ENCODE measurements around the gene PHLDB1. TPM values are rescaled to one million over a fixed set of nuclear protein-coding genes. Genes with fewer than 3 reads are reported as not detected.

Gene PHLDB1
- total RNA-seq, 1 donor from 2014 or later = 179 TPM

- Mint-ChIP-seq H3K4me1 (ENCODE audit: low read depth, unreplicated experiment) (peaks cover 32% of the 10 kb centered on the region), H3K4me3 (ENCODE audit: unreplicated experiment) (no peak overlapping the region), H3K27ac (ENCODE audit: unreplicated experiment) (no peak overlapping the region), H3K9me3 (ENCODE audit: unreplicated experiment) (peaks cover 1% of the 10 kb centered on the region), H3K27me3 (ENCODE audit: low read depth, unreplicated experiment) (no peaks in the 10 kb centered on the region), H3K36me3 (ENCODE audit: low read depth, unreplicated experiment) (peaks cover 27% of the 10 kb centered on the region)
- Histone ChIP-seq H3K27me3 (ENCODE audit: insufficient read depth, low read length) (no peaks in the 10 kb centered on the region), H3K36me3 (ENCODE audit: insufficient read depth, low read length) (peaks cover 66% of the 10 kb centered on the region), H3K27ac (ENCODE audit: low read depth, low read length) (no peak overlapping the region), H3K79me2 (ENCODE audit: insufficient read depth, low read length) (peaks cover 92% of the 10 kb centered on the region), H3K4me2 (ENCODE audit: low read length) (no peak overlapping the region), H4K20me1 (ENCODE audit: insufficient read depth, low read length) (peaks cover 95% of the 10 kb centered on the region), H3K4me1 (ENCODE audit: insufficient read depth, low read length) (peaks cover 17% of the 10 kb centered on the region), H3K9ac (ENCODE audit: low read length) (no peak overlapping the region), H2AFZ (ENCODE audit: low read depth, low read length) (no peak overlapping the region), H3K9me3 (ENCODE audit: insufficient read depth, low read depth, low read length) (no peaks in the 10 kb centered on the region), H3K4me3 (ENCODE audit: insufficient read depth, low read depth, low read length) (no peak overlapping the region)
- no peak for DNase-seq (ENCODE audit: low read depth)
- TF ChIP-seq EZH2 (IDR thresholded peaks at IDR 0.05; ENCODE audit: insufficient read depth, low read length) (no peak), CTCF (IDR thresholded peaks at IDR 0.05; ENCODE audit: insufficient read depth, low read depth, low read length) (no peak)
- no peak for FAIRE-seq
Observed at GRCh38 chr11:118628432-118628831, 21.0 kb downstream of the PHLDB1 start.

GRCh38 chr11:118628861-118629549, 21.6 kb downstream of the PHLDB1 start:
- Histone ChIP-seq H3K27ac (ENCODE audit: low read depth, low read length) (no peak overlapping the region), H3K27me3 (ENCODE audit: insufficient read depth, low read length) (no peaks in the 10 kb centered on the region), H2AFZ (ENCODE audit: low read depth, low read length) (no peak overlapping the region), H3K4me1 (ENCODE audit: insufficient read depth, low read length) (peaks cover 21% of the 10 kb centered on the region), H3K4me2 (ENCODE audit: low read length) (no peak overlapping the region), H3K79me2 (ENCODE audit: insufficient read depth, low read length) (peaks cover 91% of the 10 kb centered on the region), H4K20me1 (ENCODE audit: insufficient read depth, low read length) (peaks cover 95% of the 10 kb centered on the region), H3K9me3 (ENCODE audit: insufficient read depth, low read depth, low read length) (no peaks in the 10 kb centered on the region), H3K36me3 (ENCODE audit: insufficient read depth, low read length) (peaks cover 66% of the 10 kb centered on the region), H3K4me3 (ENCODE audit: insufficient read depth, low read depth, low read length) (no peak overlapping the region), H3K9ac (ENCODE audit: low read length) (no peak overlapping the region)
- H3K4me3 Mint-ChIP-seq (ENCODE audit: unreplicated experiment) = peak overlapping the region; percentile 71
- H3K36me3 Mint-ChIP-seq (ENCODE audit: low read depth, unreplicated experiment) = peaks cover 27% of the 10 kb centered on the region
- no peaks in the 10 kb centered on the region for H3K27me3 Mint-ChIP-seq (ENCODE audit: low read depth, unreplicated experiment)
- DNase-seq (ENCODE audit: low read depth) = no peak
- TF ChIP-seq EZH2 (IDR thresholded peaks at IDR 0.05; ENCODE audit: insufficient read depth, low read length) (no peak), CTCF (IDR thresholded peaks at IDR 0.05; ENCODE audit: insufficient read depth, low read depth, low read length) (no peak)
- H3K9me3 Mint-ChIP-seq (ENCODE audit: unreplicated experiment) = no peaks in the 10 kb centered on the region
- H3K4me1 Mint-ChIP-seq (ENCODE audit: low read depth, unreplicated experiment) = peaks cover 31% of the 10 kb centered on the region
- no peak overlapping the region for H3K27ac Mint-ChIP-seq (ENCODE audit: unreplicated experiment)
- FAIRE-seq = no peak

All from astrocyte (in vitro differentiated cells and primary cell).